Measurements from ENCODE around the gene ASXL2. TPM values are rescaled to one million over a fixed set of nuclear protein-coding genes. Genes with fewer than 3 reads are reported as not detected.
"Not testable (repeated sequence)": the region's sequence is repeated elsewhere in the genome, so short reads cannot be mapped to it uniquely, and the experiment has no call there.

The ASXL2 gene
- total and polyA plus RNA-seq, 12 donors, result 1.8 to 34.0 (median 28.6) TPM

GRCh38 chr2:25912851-25913695, 34.8 kb upstream of the ASXL2 start:
- no peak for TF ChIP-seq CTCF (IDR thresholded peaks at IDR 0.05)
- ATAC-seq (no peak), DNase-seq (no peak)
- H3K27ac ChIP-seq, result no peak overlapping the region
- WGBS, 2 donors, result 19 to 26% methylated on average over 10 of the region's 10 CpGs
- H3K27me3 ChIP-seq, result no peaks in the 10 kb centered on the region
- intact Hi-C loops (cut with DNase I), result no loop called here
- no peaks in the 10 kb centered on the region for H3K4me1 ChIP-seq
- no peaks in the 10 kb centered on the region for H3K9me3 ChIP-seq
- H3K36me3 ChIP-seq, result no peaks in the 10 kb centered on the region
- H3K4me3 ChIP-seq, result no peak overlapping the region

- H3K27me3 ChIP-seq; H3K4me3 ChIP-seq; H3K36me3 ChIP-seq; ATAC-seq; H3K9me3 ChIP-seq; H3K4me1 ChIP-seq; intact Hi-C loops (cut with DNase I); DNase-seq; H3K27ac ChIP-seq: not testable (repeated sequence)
- 54 to 67% methylated on average over 5 of the region's 5 CpGs for WGBS, 2 donors
Measured at GRCh38 chr2:25909574-25909973, 31.3 kb upstream of the ASXL2 start.

DNA sequence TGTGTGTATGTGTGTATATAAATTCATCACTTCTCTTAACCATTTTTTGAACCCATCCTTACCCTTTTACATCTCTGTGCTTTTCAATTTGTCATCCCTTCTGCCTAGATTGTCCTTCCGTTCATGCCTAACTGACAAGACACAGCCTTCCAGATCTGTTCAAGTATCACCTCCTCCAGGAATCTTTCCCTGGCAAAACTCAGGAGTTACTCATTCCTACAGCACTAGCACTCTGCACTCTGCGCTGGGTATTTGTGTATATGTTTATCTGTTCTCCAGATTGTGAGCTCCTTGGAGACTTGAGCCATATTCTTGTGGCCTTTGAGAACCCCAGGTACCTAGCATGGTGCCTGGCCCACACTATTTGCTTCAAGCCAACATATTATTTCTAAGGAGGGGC, 26.8 kb upstream of the ASXL2 start:
- DNase-seq, result no peak
- no peak for TF ChIP-seq CTCF (IDR thresholded peaks at IDR 0.05)
- intact Hi-C loops (cut with DNase I), result no loop called here
- 71 to 76% methylated on average over 2 of the region's 2 CpGs for WGBS, 2 donors
- Histone ChIP-seq H3K36me3 (no peaks in the 10 kb centered on the region), H3K9me3 (no peaks in the 10 kb centered on the region), H3K4me1 (no peaks in the 10 kb centered on the region), H3K27ac (no peak overlapping the region), H3K27me3 (no peaks in the 10 kb centered on the region), H3K4me3 (no peak overlapping the region)
- no peak for ATAC-seq

DNA sequence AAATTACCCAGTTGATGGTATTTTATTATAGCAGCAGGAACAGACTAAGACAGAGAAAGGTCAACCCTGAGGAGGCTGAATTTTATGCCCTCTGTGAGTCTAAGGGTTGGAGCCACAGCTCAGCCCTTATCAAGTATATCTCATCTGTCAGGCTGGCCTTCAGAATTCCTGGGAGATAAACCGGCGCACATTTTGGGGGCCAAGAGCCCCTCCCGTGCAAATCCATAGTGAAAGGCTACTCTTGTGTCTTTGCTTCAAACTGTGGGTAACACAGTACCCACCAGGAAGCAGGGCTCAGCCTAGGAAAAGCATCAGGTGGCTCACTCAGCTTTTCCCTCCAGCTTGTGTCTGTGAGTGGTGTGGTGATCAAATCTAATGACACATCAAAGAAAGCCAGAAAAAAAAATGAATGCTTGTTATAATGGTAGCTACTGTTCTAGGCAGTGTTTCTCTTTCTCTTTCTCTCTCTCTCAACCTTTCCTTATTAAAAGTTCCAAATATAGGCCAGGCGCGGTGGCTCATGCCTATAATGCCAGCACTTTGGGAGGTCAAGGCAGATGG, 25.0 kb upstream of the ASXL2 start:
- H3K36me3 ChIP-seq, result no peaks in the 10 kb centered on the region
- H3K9me3 ChIP-seq, result no peaks in the 10 kb centered on the region
- no peak overlapping the region for H3K4me3 ChIP-seq
- no peak overlapping the region for H3K27ac ChIP-seq
- DNase-seq (no peak), ATAC-seq (no peak)
- H3K27me3 ChIP-seq, result no peaks in the 10 kb centered on the region
- TF ChIP-seq CTCF (IDR thresholded peaks at IDR 0.05), result no peak
- H3K4me1 ChIP-seq, result no peaks in the 10 kb centered on the region
- intact Hi-C loops (cut with DNase I), result no loop called here
- WGBS, 2 donors, result 76% methylated on average over 5 of the region's 5 CpGs

GRCh38 chr2:25899404-25899970, 21.2 kb upstream of the ASXL2 start:
- DNase-seq (no peak), ATAC-seq (no peak)
- Histone ChIP-seq H3K27me3 (no peaks in the 10 kb centered on the region), H3K36me3 (no peaks in the 10 kb centered on the region), H3K27ac (no peak overlapping the region), H3K4me3 (no peak overlapping the region), H3K4me1 (no peaks in the 10 kb centered on the region), H3K9me3 (no peaks in the 10 kb centered on the region)
- TF ChIP-seq CTCF (IDR thresholded peaks at IDR 0.05), result no peak
- 66 to 70% methylated on average over 11 of the region's 11 CpGs for WGBS, 2 donors
- intact Hi-C loops (cut with DNase I), result no loop called here
